Measurements from ENCODE around the gene NACC2. TPM values are rescaled to one million over a fixed set of nuclear protein-coding genes. Genes with fewer than 3 reads are reported as not detected.

The NACC2 gene
- total and polyA plus RNA-seq, 10 of the 15 experiments (the other 5 are each of a cell fraction or from before 2014, with no cell fraction given) = 0.66 to 14.7 (median 3.5) TPM

- Histone ChIP-seq H3K4me3 (no peak overlapping the region), H4K20me1 (ENCODE audit: control insufficient read depth, insufficient read depth) (no peaks in the 10 kb centered on the region)
- no TSS peak for BruUV-seq (replicated peaks)
- TF ChIP-seq CREM (IDR thresholded peaks at IDR 0.05; ENCODE audit: low read depth) (no peak), ZNF592 (IDR thresholded peaks at IDR 0.05) (peak; percentile 23; the same call in 1 of the 2 replicates), KDM1A (IDR thresholded peaks at IDR 0.05; ENCODE audit: borderline replicate concordance) (no peak), REST (IDR thresholded peaks at IDR 0.05; ENCODE audit: low read depth, low read length) (no peak), ELK1 (IDR thresholded peaks at IDR 0.05; ENCODE audit: low read depth, low read length) (no peak), ZNF384 (IDR thresholded peaks at IDR 0.05; ENCODE audit: borderline replicate concordance, low read depth, low read length) (peak; percentile 89), CTCF (IDR thresholded peaks at IDR 0.05 in 2 of 3, conservative IDR thresholded peaks at IDR 0.05 in 1 of 3; ENCODE audit: control insufficient read depth in 2 of 3, extremely low read depth in 1 of 3, insufficient read depth in 1 of 3, low read depth in 3 of 3, low read length in 3 of 3) (peak in 2 of 3 experiments; percentile 7 to 59; a peak in 3 of 6 replicates), NR2C1 (IDR thresholded peaks at IDR 0.05) (no peak)
Observed at GRCh38 chr9:136089697-136090045, 5.4 kb downstream of the NACC2 start.

More at GRCh38 chr9:136089697-136090045, 5.4 kb downstream of the NACC2 start:
- H3K36me3 ChIP-seq (ENCODE audit: control insufficient read depth in 2 of 2, insufficient read depth in 2 of 2, low read length in 1 of 2) = no peaks in the 10 kb centered on the region
- H3K4me1 ChIP-seq (ENCODE audit: control insufficient read depth, insufficient read depth, low read length) = peaks cover 8% of the 10 kb centered on the region
- FAIRE-seq (no peak), DNase-seq (ENCODE audit: low read depth, low spot score) (no peak), ATAC-seq (0 out of 3 replicates have a peak, but pooled peaks have one; percentile 9)
- POLR2A ChIA-PET = interaction anchor here (1.5 to 2.0 kb wide), 2 partner anchors 20 to 28 kb away, joined by 5 to 6 read pairs; no protein-coding TSS in a partner anchor
- in situ Hi-C loops (cut with MboI) = no loop called here
- SMC1A ChIA-PET (ENCODE audit: uncharacterized antibody, unreplicated experiment) = interaction anchor here (0.7 to 3.0 kb wide), 10 partner anchors 17 to 233 kb away, joined by 3 to 15 read pairs (median 4); no protein-coding TSS in a partner anchor
- no peaks in the 10 kb centered on the region for H3K27me3 ChIP-seq (replicated peaks in 1 of 2; ENCODE audit: control insufficient read depth in 2 of 2, insufficient read depth in 2 of 2, low read length in 1 of 2)
- H3K79me2 ChIP-seq (ENCODE audit: control insufficient read depth, insufficient read depth, low read length) = peaks cover 11% of the 10 kb centered on the region
- H3K9ac ChIP-seq (ENCODE audit: control insufficient read depth, insufficient read depth, low read length) = no peak overlapping the region
- RAD21 ChIA-PET (ENCODE audit: unreplicated experiment) = interaction anchor here (0.7 to 2.9 kb wide), 9 partner anchors 17 to 122 kb away, joined by 3 to 28 read pairs (median 6); no protein-coding TSS in a partner anchor
- whole genome bisulfite sequencing (ENCODE audit: insufficient coverage, insufficient replicate concordance, low lambda C conversion rate, missing lambda C conversion rate) = 18% methylated on average over 3 of the region's 3 CpGs
- H3K27ac ChIP-seq (ENCODE audit: control insufficient read depth, insufficient read depth) = no peak overlapping the region
- no peaks in the 10 kb centered on the region for H3K9me3 ChIP-seq (replicated peaks; ENCODE audit: control insufficient read depth, insufficient read depth, low read length)
- CTCF ChIA-PET = interaction anchor here (0.7 to 3.3 kb wide), 11 partner anchors 19 to 311 kb away, joined by 3 to 46 read pairs (median 5); partner anchors contain the start of gene TMEM250
- intact Hi-C loops (cut with micrococcal nuclease; ENCODE audit: unreplicated experiment) = loop anchor here (1.0 kb wide), 1 partner anchor 34 kb away; no protein-coding TSS in a partner anchor
- H3K4me2 ChIP-seq (ENCODE audit: control insufficient read depth, insufficient read depth) = no peak overlapping the region
- H2AFZ ChIP-seq (ENCODE audit: control insufficient read depth, low read depth, low read length) = no peak overlapping the region

Measured in GM12878 (cell line).